SK-N-MC (cell line): Measurements from ENCODE around the gene GRID2.

Experiments used
- EZH2 ChIP-seq: fragments of 200-600 bp; sonication (generic); IDR thresholded peaks from one replicate; pipeline ENCODE4 v1.6.1; 2017; ENCODE audit warnings: antibody characterized with exemption
- FOXP2 ChIP-seq: optimal IDR thresholded peaks from 2 replicates; pipeline ENCODE3; 2011; ENCODE audit warnings: mild to moderate bottlenecking, moderate library complexity; ENCODE audit not compliant: insufficient read depth; ENCODE audit errors: extremely low read length, control extremely low read depth
- POLR2AphosphoS5 ChIP-seq: IDR thresholded peaks from 2 replicates; pipeline ENCODE4 v1.6.1; 2012; ENCODE audit warnings: mild to moderate bottlenecking, low read depth, low read length, borderline replicate concordance

GRCh38 chr4:92483341-92483740 lies 179.6 kb downstream of the GRID2 start:
- no peak for TF ChIP-seq POLR2AphosphoS5
- no peak for TF ChIP-seq FOXP2
- TF ChIP-seq EZH2: no peak
